GM12873 (cell line): ENCODE results near the gene SMARCC1.

Experiments used
- CTCF ChIP-seq: IDR thresholded peaks from 2 replicates; pipeline ENCODE4 v1.5.1; 2012; ENCODE audit warnings: low read depth, mild to moderate bottlenecking, moderate library complexity, low read length, control low read depth; ENCODE audit not compliant: insufficient read depth; ENCODE audit errors: missing control alignments

Gene SMARCC1

GRCh38 chr3:47661121-47661752 is 120.5 kb downstream of the SMARCC1 start:
- TF ChIP-seq CTCF = no peak

GRCh38 chr3:47658444-47658843 is 123.2 kb downstream of the SMARCC1 start:
- TF ChIP-seq CTCF = no peak

GRCh38 chr3:47652142-47652541 is 129.6 kb downstream of the SMARCC1 start:
- TF ChIP-seq CTCF = no peak

GRCh38 chr3:47650294-47650693 is 131.4 kb downstream of the SMARCC1 start:
- no peak for TF ChIP-seq CTCF

- TF ChIP-seq CTCF = no peak
Observed at GRCh38 chr3:47647550-47647949, 134.1 kb downstream of the SMARCC1 start.

GRCh38 chr3:47646362-47646761 is 135.3 kb downstream of the SMARCC1 start:
- no peak for TF ChIP-seq CTCF

GRCh38 chr3:47645551-47645950 is 136.1 kb downstream of the SMARCC1 start:
- TF ChIP-seq CTCF = no peak
